ENCODE results near the gene NPEPPS.
"Not testable (repeated sequence)": the region's sequence is repeated elsewhere in the genome, so short reads cannot be mapped to it uniquely, and the experiment has no call there.

DNA sequence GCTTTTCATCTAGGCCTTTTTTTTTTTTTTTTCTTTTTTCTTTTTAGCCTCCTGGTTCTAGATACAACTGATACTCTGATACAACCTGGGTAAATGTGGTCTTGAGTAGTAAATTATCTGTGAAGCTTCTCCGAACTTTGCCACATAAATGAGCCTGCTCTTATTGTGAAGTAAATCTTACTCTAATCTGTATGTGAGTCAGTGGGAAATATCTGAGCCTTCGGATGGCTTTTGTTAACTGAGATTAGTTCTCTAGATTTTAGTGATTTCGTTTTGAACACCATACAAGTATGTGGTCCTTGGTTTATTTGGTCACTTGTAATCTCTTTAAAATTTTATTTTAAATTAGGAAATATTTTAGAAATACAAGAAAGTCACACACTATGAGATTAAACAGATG, 8.2 kb downstream of the NPEPPS start:
- TF ChIP-seq, protein P1, sequence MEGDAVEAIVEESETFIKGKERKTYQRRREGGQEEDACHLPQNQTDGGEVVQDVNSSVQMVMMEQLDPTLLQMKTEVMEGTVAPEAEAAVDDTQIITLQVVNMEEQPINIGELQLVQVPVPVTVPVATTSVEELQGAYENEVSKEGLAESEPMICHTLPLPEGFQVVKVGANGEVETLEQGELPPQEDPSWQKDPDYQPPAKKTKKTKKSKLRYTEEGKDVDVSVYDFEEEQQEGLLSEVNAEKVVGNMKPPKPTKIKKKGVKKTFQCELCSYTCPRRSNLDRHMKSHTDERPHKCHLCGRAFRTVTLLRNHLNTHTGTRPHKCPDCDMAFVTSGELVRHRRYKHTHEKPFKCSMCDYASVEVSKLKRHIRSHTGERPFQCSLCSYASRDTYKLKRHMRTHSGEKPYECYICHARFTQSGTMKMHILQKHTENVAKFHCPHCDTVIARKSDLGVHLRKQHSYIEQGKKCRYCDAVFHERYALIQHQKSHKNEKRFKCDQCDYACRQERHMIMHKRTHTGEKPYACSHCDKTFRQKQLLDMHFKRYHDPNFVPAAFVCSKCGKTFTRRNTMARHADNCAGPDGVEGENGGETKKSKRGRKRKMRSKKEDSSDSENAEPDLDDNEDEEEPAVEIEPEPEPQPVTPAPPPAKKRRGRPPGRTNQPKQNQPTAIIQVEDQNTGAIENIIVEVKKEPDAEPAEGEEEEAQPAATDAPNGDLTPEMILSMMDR (IDR thresholded peaks at IDR 0.05; ENCODE audit: poor library complexity): not testable (repeated sequence)
- not testable (repeated sequence) for TF ChIP-seq EZH2 (IDR thresholded peaks at IDR 0.05; ENCODE audit: borderline replicate concordance); EZH2phosphoT487 (IDR thresholded peaks at IDR 0.05; ENCODE audit: low read depth, severe bottlenecking, unreplicated experiment)
